Transverse colon (tissue), 4 donors: Measurements from ENCODE around the gene PRIMA1. TPM values are rescaled to one million over a fixed set of nuclear protein-coding genes. Genes with fewer than 3 reads are reported as not detected.

Experiments used
- DNase-seq: peaks from one replicate; pipeline ENCODE4 v3.0.0-alpha.2; 2019
- H3K27ac ChIP-seq, 4 donors: fragments of 200-600 bp; sonication (generic); 2 replicates each; pipeline ENCODE4 v1.5.1; 2016 to 2018; ENCODE audit warnings: inconsistent platforms in 4 of 4
- H3K27me3 ChIP-seq: fragments of 200-600 bp; sonication (generic); 2 replicates; pipeline ENCODE4 v1.5.1; 2017; ENCODE audit warnings: inconsistent platforms
- H3K36me3 ChIP-seq, 4 donors: fragments of 200-600 bp; sonication (generic); 2 replicates each; pipeline ENCODE4 v1.5.1; 2017 to 2019; ENCODE audit warnings: inconsistent platforms in 4 of 4
- H3K4me1 ChIP-seq, 4 donors: fragments of 200-600 bp; sonication (generic); 2 replicates each; pipeline ENCODE4 v1.5.1; 2017 to 2020; ENCODE audit warnings: inconsistent platforms in 4 of 4
- H3K4me3 ChIP-seq, 4 donors: fragments of 200-600 bp; sonication (generic); 1 replicate in 1 of 4; 2 replicates in 3 of 4; pipeline versions ENCODE4 v1.5.1 to v1.6.1; 2017 to 2019; ENCODE audit warnings: inconsistent platforms in 4 of 4
- H3K9me3 ChIP-seq, 2 donors: fragments of 200-600 bp; sonication (generic); 2 replicates each; pipeline ENCODE4 v1.5.1; 2017 to 2019; ENCODE audit warnings: inconsistent platforms in 2 of 2
- CTCF ChIP-seq, 5 experiments: fragments of 200-600 bp in 3 of 5; fragments of 450-650 bp in 2 of 5; sonication (generic) in 3 of 5; IDR thresholded peaks; 1 replicate in 2 of 5; 2 replicates in 3 of 5; pipeline ENCODE4 v1.5.1; 2016 to 2017; ENCODE audit warnings: antibody characterized with exemption in 5 of 5, inconsistent platforms in 3 of 5, mild to moderate bottlenecking in 2 of 5, moderate library complexity in 1 of 5
- EP300 ChIP-seq: sonication (generic); formaldehyde crosslinking; IDR thresholded peaks from one replicate; pipeline ENCODE4 v1.6.1; 2017; ENCODE audit warnings: antibody characterized with exemption, low read depth
- POLR2A ChIP-seq: fragments of 450-650 bp; IDR thresholded peaks from one replicate; pipeline ENCODE4 v1.6.1; 2016; ENCODE audit warnings: antibody characterized with exemption, mild to moderate bottlenecking, moderate library complexity
- POLR2AphosphoS5 ChIP-seq, 3 donors: sonication (generic); formaldehyde crosslinking; IDR thresholded peaks; one replicate each; pipeline ENCODE4 v1.6.1; 2016; ENCODE audit warnings: antibody characterized with exemption in 3 of 3
- WGBS, 2 donors: methylation state at CpG; one replicate each; pipeline ENCODE4 v1.1.5; 2018; ENCODE audit warnings: low coverage in 1 of 2; 5-methylcytosine and 5-hydroxymethylcytosine counted together
- in situ Hi-C, 4 donors: fragments of 200-750 bp; cut with MboI; loops; one replicate each; pipeline versions ENCODE4 v1.15.0 to v1.15.1; 2017; ENCODE audit warnings: low sequenced_read_pairs in 3 of 4, low pct_ligation_motif_present in 1 of 4, low pct_unique_long_range_greater_than_20kb in 1 of 4
- intact Hi-C: fragments of 100-400 bp; cut with DNase I; formaldehyde crosslinking; loops from one replicate; pipeline ENCODE4 v1.15.1; 2023; ENCODE audit warnings: low total_unique reads
- total RNA-seq, 4 donors: library from RNA; depleted of rRNA; stranded (reverse); fragments of >200 nt; gene quantifications; one replicate each; pipeline ENCODE4 v1.1.0, GENCODE V29; 2016

Gene PRIMA1
- total RNA-seq, 4 donors from 2014 or later = 3.0 to 8.2 (median 4.8) TPM

GRCh38 chr14:93675651-93676050 lies 112.6 kb downstream of the PRIMA1 start:
- no peaks in the 10 kb centered on the region for H3K4me1 ChIP-seq
- no peaks in the 10 kb centered on the region for H3K9me3 ChIP-seq
- no peak for DNase-seq
- no peak for TF ChIP-seq POLR2A
- TF ChIP-seq CTCF (IDR thresholded peaks at IDR 0.05) = no peak
- no peak for TF ChIP-seq EP300
- no peak for TF ChIP-seq POLR2AphosphoS5 (IDR thresholded peaks at IDR 0.05)
- no peaks in the 10 kb centered on the region for H3K27me3 ChIP-seq
- in situ Hi-C loops = no loop called here
- H3K27ac ChIP-seq = no peak overlapping the region
- H3K4me3 ChIP-seq = no peak overlapping the region
- H3K36me3 ChIP-seq = no peaks in the 10 kb centered on the region
- intact Hi-C loops = no loop called here

- Histone ChIP-seq H3K4me1 (no peaks in the 10 kb centered on the region), H3K9me3 (no peaks in the 10 kb centered on the region), H3K36me3 (no peaks in the 10 kb centered on the region), H3K27me3 (no peaks in the 10 kb centered on the region), H3K27ac (no peak overlapping the region), H3K4me3 (no peak overlapping the region)
- in situ Hi-C loops = loop anchor here in 1 of 4 donors (25.0 kb wide), 1 partner anchor 213 kb away; no protein-coding TSS in a partner anchor
- TF ChIP-seq POLR2AphosphoS5 (IDR thresholded peaks at IDR 0.05) = no peak
- no peak for TF ChIP-seq POLR2A
- TF ChIP-seq EP300 = no peak
- no peak for TF ChIP-seq CTCF (IDR thresholded peaks at IDR 0.05)
- no peak for DNase-seq
- intact Hi-C loops = no loop called here
- WGBS, 2 donors = 73% methylated on average over 1 of the region's 1 CpG; no CpG with 5 or more reads in 1 of the 2 donors
Measured at GRCh38 chr14:93674343-93674742, 113.9 kb downstream of the PRIMA1 start.

- intact Hi-C loops = no loop called here
- in situ Hi-C loops = loop anchor here in 1 of 4 donors (25.0 kb wide), 1 partner anchor 218 kb away; no protein-coding TSS in a partner anchor
- 49 to 72% methylated on average over 3 to 4 of the region's 4 CpGs for WGBS, 2 donors
- no peaks in the 10 kb centered on the region for H3K27me3 ChIP-seq
- H3K36me3 ChIP-seq = no peaks in the 10 kb centered on the region
- H3K9me3 ChIP-seq = peaks cover 15 to 20% of the 10 kb centered on the region in 2 donors
- no peak for DNase-seq
- no peaks in the 10 kb centered on the region for H3K4me1 ChIP-seq
- H3K27ac ChIP-seq = no peak overlapping the region
- H3K4me3 ChIP-seq = no peak overlapping the region
- no peak for TF ChIP-seq POLR2AphosphoS5 (IDR thresholded peaks at IDR 0.05)
- TF ChIP-seq POLR2A = no peak
- no peak for TF ChIP-seq CTCF (IDR thresholded peaks at IDR 0.05)
- no peak for TF ChIP-seq EP300
Measured at GRCh38 chr14:93669632-93670031, 118.7 kb downstream of the PRIMA1 start.

Other genes starting within 250 kb of the PRIMA1 start
- gene FAM181A, start 138.9 kb upstream of the PRIMA1 start, total RNA-seq = not detected
- gene ASB2, start 188.1 kb upstream of the PRIMA1 start, total RNA-seq = 10 to 100 TPM; 22.1 to 35.8 (median 27.9) TPM
- gene CCDC197, start 208.8 kb upstream of the PRIMA1 start, total RNA-seq = not detected
- gene OTUB2, start 237.9 kb upstream of the PRIMA1 start, total RNA-seq = 1 to 10 TPM in 2 of 4 donors, not detected in 2; 2.6 to 2.7 TPM